Loucy (cell line): Measurements from ENCODE around the gene MBD2.

Source experiments
- H2AFZ ChIP-seq: fragments of 200-600 bp; sonication (generic); 2 replicates; pipeline ENCODE4 v1.6.0; 2016; ENCODE audit warnings: antibody characterized with exemption, mild to moderate bottlenecking, low read length, moderate library complexity
- H3F3A ChIP-seq: fragments of 200-600 bp; 2 replicates; pipeline ENCODE4 v1.6.0; 2016; ENCODE audit warnings: antibody characterized with exemption, low read depth, mild to moderate bottlenecking
- H3K27me3 ChIP-seq: fragments of 200-600 bp; sonication (generic); 2 replicates; pipeline ENCODE4 v1.6.1; 2014; ENCODE audit warnings: low read length, mild to moderate bottlenecking; ENCODE audit not compliant: insufficient read depth, poor library complexity, severe bottlenecking
- H3K36me3 ChIP-seq: fragments of 200-600 bp; sonication (generic); 2 replicates; pipeline ENCODE4 v1.6.1; 2016; ENCODE audit warnings: low read length; ENCODE audit not compliant: insufficient read depth
- H3K4me1 ChIP-seq: fragments of 200-600 bp; sonication (generic); 2 replicates; pipeline ENCODE4 v1.5.1; 2014; ENCODE audit warnings: low read length, mild to moderate bottlenecking; ENCODE audit not compliant: insufficient read depth, poor library complexity, severe bottlenecking
- H3K4me2 ChIP-seq: fragments of 200-600 bp; sonication (generic); 2 replicates; pipeline ENCODE4 v1.6.0; 2014; ENCODE audit warnings: antibody characterized with exemption, low read length, low read depth, mild to moderate bottlenecking; ENCODE audit not compliant: poor library complexity, severe bottlenecking
- H3K4me3 ChIP-seq: fragments of 200-600 bp; sonication (generic); 2 replicates; pipeline ENCODE4 v1.5.1; 2014; ENCODE audit warnings: low read length, mild to moderate bottlenecking, mixed read lengths; ENCODE audit not compliant: poor library complexity, severe bottlenecking
- H3K79me2 ChIP-seq: fragments of 200-600 bp; sonication (generic); 2 replicates; pipeline ENCODE4 v1.6.1; 2014; ENCODE audit warnings: low read length; ENCODE audit not compliant: insufficient read depth
- H3K9ac ChIP-seq: fragments of 200-600 bp; sonication (generic); 2 replicates; pipeline ENCODE4 v1.6.0; 2014; ENCODE audit warnings: mild to moderate bottlenecking, low read depth, low read length, moderate library complexity; ENCODE audit not compliant: poor library complexity, severe bottlenecking
- H3K9me2 ChIP-seq: fragments of 200-600 bp; sonication (generic); replicated peaks from 2 replicates; pipeline ENCODE4 v1.6.1; 2016; ENCODE audit warnings: low read depth, low read length, mixed read lengths
- H3K9me3 ChIP-seq: fragments of 200-600 bp; sonication (generic); 2 replicates; pipeline ENCODE4 v1.6.1; 2014; ENCODE audit warnings: mild to moderate bottlenecking, antibody characterized with exemption, low read length, low read depth; ENCODE audit not compliant: insufficient read depth
- H4K20me1 ChIP-seq: fragments of 200-600 bp; sonication (generic); 2 replicates; pipeline ENCODE4 v1.6.0; 2014; ENCODE audit warnings: antibody characterized with exemption, low read length, mild to moderate bottlenecking; ENCODE audit not compliant: insufficient read depth, poor library complexity, severe bottlenecking
- CTCF ChIP-seq: fragments of 200-600 bp; sonication (generic); conservative IDR thresholded peaks from 2 replicates; pipeline ENCODE4 v1.5.1; 2014; ENCODE audit warnings: mild to moderate bottlenecking, antibody characterized with exemption, low read length
- EZH2phosphoT487 ChIP-seq: fragments of 200-600 bp; IDR thresholded peaks from 2 replicates; pipeline ENCODE4 v1.6.1; 2018; ENCODE audit warnings: antibody characterized with exemption, mild to moderate bottlenecking, moderate library complexity, borderline replicate concordance

MBD2 gene

DNA sequence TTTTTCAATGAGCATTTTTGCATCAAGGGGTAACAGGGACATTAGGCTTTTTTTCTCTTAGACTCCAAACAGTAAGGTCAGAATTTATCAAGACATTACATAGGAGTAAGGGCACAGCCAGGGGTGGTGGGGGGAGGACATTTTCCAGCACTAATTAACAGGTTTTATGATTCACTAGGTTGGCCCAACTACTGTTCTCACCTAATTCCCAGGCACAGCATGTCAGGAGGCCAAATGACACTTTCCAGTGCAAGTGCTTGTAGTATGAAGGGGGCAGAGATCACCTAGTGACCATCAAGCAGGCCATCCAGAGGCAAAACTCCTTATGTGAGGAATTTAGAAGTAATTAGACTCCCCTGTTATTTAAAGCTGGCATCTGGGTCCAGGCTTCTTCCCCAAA is 3.9 kb upstream of the MBD2 start:
- H3K27me3 ChIP-seq, result no peaks in the 10 kb centered on the region
- H3K79me2 ChIP-seq, result peaks cover 6% of the 10 kb centered on the region
- no peak for TF ChIP-seq EZH2phosphoT487
- peaks cover 6% of the 10 kb centered on the region for H4K20me1 ChIP-seq
- H3K36me3 ChIP-seq, result no peaks in the 10 kb centered on the region
- 0 out of 2 replicates have a peak overlapping the region, but pooled peaks have one; percentile 20 for H2AFZ ChIP-seq
- no peak overlapping the region for H3K9ac ChIP-seq
- peaks cover 9% of the 10 kb centered on the region for H3K4me1 ChIP-seq
- H3K9me2 ChIP-seq, result no peaks in the 10 kb centered on the region
- H3K9me3 ChIP-seq, result no peaks in the 10 kb centered on the region
- no peaks in the 10 kb centered on the region for H3F3A ChIP-seq
- H3K4me2 ChIP-seq, result no peak overlapping the region
- no peak overlapping the region for H3K4me3 ChIP-seq

- peak overlapping the region; percentile 72 for H3K4me3 ChIP-seq
- no peak overlapping the region for H2AFZ ChIP-seq
Measured at GRCh38 chr18:54223568-54224241, 764 bp downstream of the MBD2 start.

GRCh38 chr18:54222922-54223567 is 1.4 kb downstream of the MBD2 start:
- Histone ChIP-seq H3K9ac (peak overlapping the region; percentile 74), H3K4me3 (peak overlapping the region; percentile 72), H3K9me2 (no peaks in the 10 kb centered on the region), H3K4me2 (peak overlapping the region; percentile 92), H3K79me2 (peaks cover 59% of the 10 kb centered on the region), H4K20me1 (peaks cover 52% of the 10 kb centered on the region), H3K36me3 (no peaks in the 10 kb centered on the region), H3K4me1 (peaks cover 53% of the 10 kb centered on the region), H3K27me3 (no peaks in the 10 kb centered on the region), H3F3A (no peaks in the 10 kb centered on the region), H3K9me3 (no peaks in the 10 kb centered on the region), H2AFZ (no peak overlapping the region)
- TF ChIP-seq EZH2phosphoT487, result no peak
- TF ChIP-seq CTCF, result peak; percentile 57

More at GRCh38 chr18:54223568-54224241, 764 bp downstream of the MBD2 start:
- no peaks in the 10 kb centered on the region for H3F3A ChIP-seq
- H3K9me2 ChIP-seq, result no peaks in the 10 kb centered on the region
- H3K4me2 ChIP-seq, result peak overlapping the region; percentile 92
- H3K9ac ChIP-seq, result peak overlapping the region; percentile 74
- no peak for TF ChIP-seq CTCF
- no peak for TF ChIP-seq EZH2phosphoT487
- peaks cover 47% of the 10 kb centered on the region for H3K4me1 ChIP-seq
- H3K79me2 ChIP-seq, result peaks cover 53% of the 10 kb centered on the region
- no peaks in the 10 kb centered on the region for H3K27me3 ChIP-seq
- H3K36me3 ChIP-seq, result no peaks in the 10 kb centered on the region
- no peaks in the 10 kb centered on the region for H3K9me3 ChIP-seq
- H4K20me1 ChIP-seq, result peaks cover 46% of the 10 kb centered on the region
